ENCODE data around the gene SCD5. TPM values are rescaled to one million over a fixed set of nuclear protein-coding genes. Genes with fewer than 3 reads are reported as not detected.

The SCD5 gene
- total RNA-seq, 2 experiments from 2014 or later: 0.47 to 0.76 TPM

DNA sequence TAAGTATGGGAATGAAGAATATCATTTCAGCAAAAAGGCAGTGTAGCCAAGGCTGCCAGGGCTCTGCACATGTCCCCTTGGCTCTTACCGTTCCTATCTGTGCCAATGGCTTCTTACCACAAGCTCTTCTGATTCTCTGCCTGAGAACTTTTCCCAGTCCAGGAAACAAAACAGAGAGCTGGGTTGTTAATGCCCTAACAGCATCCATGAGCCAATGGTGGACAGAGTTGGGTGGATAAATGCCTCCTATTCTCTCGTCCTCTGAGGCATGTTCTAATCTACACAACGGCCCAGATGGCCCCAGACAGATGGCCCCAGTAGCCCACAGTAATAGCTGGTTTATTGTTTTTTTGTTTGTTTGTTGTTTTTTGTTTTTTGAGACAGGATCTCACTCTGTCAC, 28.0 kb downstream of the SCD5 start:
- ChIA-PET POLR2A (no interaction called here), CTCF (ENCODE audit: unreplicated experiment) (no interaction called here)
- no peak overlapping the region for H3K27ac ChIP-seq (ENCODE audit: low read depth, low read length, poor library complexity, severe bottlenecking)
- H4K20me1 ChIP-seq (ENCODE audit: insufficient read depth, low read length): no peaks in the 10 kb centered on the region
- intact Hi-C loops (cut with micrococcal nuclease; ENCODE audit: unreplicated experiment): no loop called here
- TF ChIP-seq EZH2phosphoT487 (IDR thresholded peaks at IDR 0.05; ENCODE audit: borderline replicate concordance, low read depth, low read length): no peak
- TF ChIP-seq, protein P1, sequence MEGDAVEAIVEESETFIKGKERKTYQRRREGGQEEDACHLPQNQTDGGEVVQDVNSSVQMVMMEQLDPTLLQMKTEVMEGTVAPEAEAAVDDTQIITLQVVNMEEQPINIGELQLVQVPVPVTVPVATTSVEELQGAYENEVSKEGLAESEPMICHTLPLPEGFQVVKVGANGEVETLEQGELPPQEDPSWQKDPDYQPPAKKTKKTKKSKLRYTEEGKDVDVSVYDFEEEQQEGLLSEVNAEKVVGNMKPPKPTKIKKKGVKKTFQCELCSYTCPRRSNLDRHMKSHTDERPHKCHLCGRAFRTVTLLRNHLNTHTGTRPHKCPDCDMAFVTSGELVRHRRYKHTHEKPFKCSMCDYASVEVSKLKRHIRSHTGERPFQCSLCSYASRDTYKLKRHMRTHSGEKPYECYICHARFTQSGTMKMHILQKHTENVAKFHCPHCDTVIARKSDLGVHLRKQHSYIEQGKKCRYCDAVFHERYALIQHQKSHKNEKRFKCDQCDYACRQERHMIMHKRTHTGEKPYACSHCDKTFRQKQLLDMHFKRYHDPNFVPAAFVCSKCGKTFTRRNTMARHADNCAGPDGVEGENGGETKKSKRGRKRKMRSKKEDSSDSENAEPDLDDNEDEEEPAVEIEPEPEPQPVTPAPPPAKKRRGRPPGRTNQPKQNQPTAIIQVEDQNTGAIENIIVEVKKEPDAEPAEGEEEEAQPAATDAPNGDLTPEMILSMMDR (conservative IDR thresholded peaks at IDR 0.05; ENCODE audit: low read length): no peak
- no peaks in the 10 kb centered on the region for H3K9me3 ChIP-seq (ENCODE audit: low read length)
- no peaks in the 10 kb centered on the region for H3K4me1 ChIP-seq (ENCODE audit: insufficient read depth, low read length, poor library complexity, severe bottlenecking)
- no peak overlapping the region for H2AFZ ChIP-seq (ENCODE audit: low read length)
- no peak for DNase-seq (ENCODE audit: low spot score)
- H3K79me2 ChIP-seq (ENCODE audit: insufficient read depth, low read depth, low read length): no peaks in the 10 kb centered on the region
- no TSS peak for BruUV-seq (replicated peaks)
- H3K4me2 ChIP-seq (ENCODE audit: low read length): no peak overlapping the region
- H3K4me3 ChIP-seq (ENCODE audit: low read depth, low read length, poor library complexity, severe bottlenecking): no peak overlapping the region
- H3K36me3 ChIP-seq (ENCODE audit: insufficient read depth, low read length): no peaks in the 10 kb centered on the region
- H3K9me2 ChIP-seq (ENCODE audit: insufficient read depth, low read length): no peaks in the 10 kb centered on the region

DNA sequence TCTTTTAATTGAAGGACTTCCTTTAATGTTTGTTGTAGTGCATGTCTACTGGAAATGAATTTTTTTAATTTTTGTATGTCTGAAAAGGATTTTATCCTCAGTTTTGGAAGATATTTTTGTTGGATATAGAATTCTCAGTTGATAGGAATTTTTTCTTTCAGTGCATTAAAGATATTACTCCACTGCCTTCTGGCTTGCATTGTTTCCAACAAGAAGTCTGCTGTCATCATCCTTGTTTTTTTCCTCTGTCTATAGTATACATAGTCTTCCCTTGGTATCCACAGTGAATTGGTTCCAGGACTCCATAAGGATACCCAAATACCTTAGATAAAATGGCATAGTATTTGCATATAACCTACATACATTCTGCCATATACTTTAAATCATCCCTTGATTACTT, 33.5 kb downstream of the SCD5 start:
- no peak overlapping the region for H3K27ac ChIP-seq (ENCODE audit: low read depth, low read length, poor library complexity, severe bottlenecking)
- ChIA-PET CTCF (ENCODE audit: unreplicated experiment) (no interaction called here), POLR2A (no interaction called here)
- no peaks in the 10 kb centered on the region for H3K79me2 ChIP-seq (ENCODE audit: insufficient read depth, low read depth, low read length)
- no peaks in the 10 kb centered on the region for H3K36me3 ChIP-seq (ENCODE audit: insufficient read depth, low read length)
- intact Hi-C loops (cut with micrococcal nuclease; ENCODE audit: unreplicated experiment): no loop called here
- no peaks in the 10 kb centered on the region for H4K20me1 ChIP-seq (ENCODE audit: insufficient read depth, low read length)
- H3K9me2 ChIP-seq (ENCODE audit: insufficient read depth, low read length): no peaks in the 10 kb centered on the region
- H2AFZ ChIP-seq (ENCODE audit: low read length): no peak overlapping the region
- no peak overlapping the region for H3K4me2 ChIP-seq (ENCODE audit: low read length)
- H3K4me3 ChIP-seq (ENCODE audit: low read depth, low read length, poor library complexity, severe bottlenecking): no peak overlapping the region
- no peak for TF ChIP-seq EZH2phosphoT487 (IDR thresholded peaks at IDR 0.05; ENCODE audit: borderline replicate concordance, low read depth, low read length)
- TF ChIP-seq, protein P1 (conservative IDR thresholded peaks at IDR 0.05; ENCODE audit: low read length): no peak
- peaks cover 4% of the 10 kb centered on the region; the same call in 1 of the 2 replicates for H3K9me3 ChIP-seq (ENCODE audit: low read length)
- no TSS peak for BruUV-seq (replicated peaks)
- DNase-seq (ENCODE audit: low spot score): no peak
- no peaks in the 10 kb centered on the region for H3K4me1 ChIP-seq (ENCODE audit: insufficient read depth, low read length, poor library complexity, severe bottlenecking)

DNA sequence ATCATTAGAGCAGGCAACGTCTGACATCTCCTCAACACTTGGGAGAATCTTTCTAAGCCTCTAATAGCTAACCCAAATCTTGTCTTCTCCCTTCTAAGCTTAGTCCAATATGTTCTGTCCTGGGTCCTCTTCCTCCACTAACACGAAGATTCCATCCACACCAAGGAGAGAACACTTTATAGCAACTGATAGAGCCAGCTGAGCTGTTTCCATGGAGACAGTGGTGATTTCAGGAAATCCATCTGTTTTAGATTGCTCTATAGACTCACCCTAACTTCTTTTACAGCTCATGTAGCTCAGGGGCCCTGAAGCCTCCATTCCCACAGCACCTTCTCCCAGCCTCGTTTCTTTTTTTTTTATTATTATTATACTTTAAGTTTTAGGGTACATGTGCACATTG, 37.4 kb downstream of the SCD5 start:
- Histone ChIP-seq H2AFZ (ENCODE audit: low read length) (no peak overlapping the region), H3K36me3 (ENCODE audit: insufficient read depth, low read length) (no peaks in the 10 kb centered on the region), H3K9me2 (ENCODE audit: insufficient read depth, low read length) (no peaks in the 10 kb centered on the region), H3K4me2 (ENCODE audit: low read length) (no peak overlapping the region), H3K9me3 (ENCODE audit: low read length) (peaks cover 4% of the 10 kb centered on the region; the same call in 1 of the 2 replicates), H3K79me2 (ENCODE audit: insufficient read depth, low read depth, low read length) (no peaks in the 10 kb centered on the region), H4K20me1 (ENCODE audit: insufficient read depth, low read length) (no peaks in the 10 kb centered on the region), H3K27ac (ENCODE audit: low read depth, low read length, poor library complexity, severe bottlenecking) (no peak overlapping the region), H3K4me3 (ENCODE audit: low read depth, low read length, poor library complexity, severe bottlenecking) (no peak overlapping the region), H3K4me1 (ENCODE audit: insufficient read depth, low read length, poor library complexity, severe bottlenecking) (no peaks in the 10 kb centered on the region)
- no TSS peak for BruUV-seq (replicated peaks)
- POLR2A ChIA-PET: no interaction called here
- DNase-seq (ENCODE audit: low spot score): no peak
- CTCF ChIA-PET (ENCODE audit: unreplicated experiment): no interaction called here
- intact Hi-C loops (cut with micrococcal nuclease; ENCODE audit: unreplicated experiment): no loop called here
- TF ChIP-seq, protein P1 (conservative IDR thresholded peaks at IDR 0.05; ENCODE audit: low read length): no peak
- no peak for TF ChIP-seq EZH2phosphoT487 (IDR thresholded peaks at IDR 0.05; ENCODE audit: borderline replicate concordance, low read depth, low read length)

Data from OCI-LY7 (cell line).